AG08396 (cell line): Measurements from ENCODE around the gene DERL2.
A peak's percentile ranks its signal among the peaks of the same experiment; 100 is the strongest.

ENCODE experiments used
- DNase-seq: peaks from one replicate; pipeline ENCODE4 v3.0.0; 2012; ENCODE audit warnings: low spot score, mixed read lengths

The DERL2 gene

GRCh38 chr17:5485270-5486205 lies at the start of gene DERL2:
DERL2 (minus strand) TSS chr17:5486178; CDS start chr17:5486161, 17 bp downstream.
- peak; percentile 53 for DNase-seq

GRCh38 chr17:5535436-5535835 lies 49.5 kb upstream of the DERL2 start:
- DNase-seq = no peak

GRCh38 chr17:5533486-5534315 lies 47.7 kb upstream of the DERL2 start:
- no peak for DNase-seq

- DNase-seq = no peak
Measured at GRCh38 chr17:5532581-5532980, 46.6 kb upstream of the DERL2 start.

GRCh38 chr17:5531085-5531418 lies 45.1 kb upstream of the DERL2 start:
- no peak for DNase-seq

- no peak for DNase-seq
Measured at GRCh38 chr17:5530265-5531084, 44.5 kb upstream of the DERL2 start.

GRCh38 chr17:5527601-5528250 lies 41.7 kb upstream of the DERL2 start:
- no peak for DNase-seq

- peak; percentile 91 for DNase-seq
Measured at GRCh38 chr17:5526821-5527598, 41.0 kb upstream of the DERL2 start.

GRCh38 chr17:5523249-5523648 lies 37.3 kb upstream of the DERL2 start:
- DNase-seq = no peak

- DNase-seq = no peak
Measured at GRCh38 chr17:5522476-5522875, 36.5 kb upstream of the DERL2 start.

GRCh38 chr17:5516060-5516792 lies 30.2 kb upstream of the DERL2 start:
- peak; percentile 88 for DNase-seq

GRCh38 chr17:5514976-5515375 lies 29.0 kb upstream of the DERL2 start:
- DNase-seq = no peak

GRCh38 chr17:5513628-5514027 lies 27.6 kb upstream of the DERL2 start:
- DNase-seq = no peak

GRCh38 chr17:5511401-5512225 lies 25.6 kb upstream of the DERL2 start:
- no peak for DNase-seq

GRCh38 chr17:5510771-5511170 lies 24.8 kb upstream of the DERL2 start:
- no peak for DNase-seq

GRCh38 chr17:5509482-5509881 lies 23.5 kb upstream of the DERL2 start:
- no peak for DNase-seq

- no peak for DNase-seq
Measured at GRCh38 chr17:5508810-5509209, 22.8 kb upstream of the DERL2 start.

- DNase-seq = no peak
Measured at GRCh38 chr17:5506307-5506706, 20.3 kb upstream of the DERL2 start.

GRCh38 chr17:5502552-5502951 lies 16.6 kb upstream of the DERL2 start:
- DNase-seq = no peak
